Measurements from ENCODE around the gene OR6B1.

The OR6B1 gene

DNA sequence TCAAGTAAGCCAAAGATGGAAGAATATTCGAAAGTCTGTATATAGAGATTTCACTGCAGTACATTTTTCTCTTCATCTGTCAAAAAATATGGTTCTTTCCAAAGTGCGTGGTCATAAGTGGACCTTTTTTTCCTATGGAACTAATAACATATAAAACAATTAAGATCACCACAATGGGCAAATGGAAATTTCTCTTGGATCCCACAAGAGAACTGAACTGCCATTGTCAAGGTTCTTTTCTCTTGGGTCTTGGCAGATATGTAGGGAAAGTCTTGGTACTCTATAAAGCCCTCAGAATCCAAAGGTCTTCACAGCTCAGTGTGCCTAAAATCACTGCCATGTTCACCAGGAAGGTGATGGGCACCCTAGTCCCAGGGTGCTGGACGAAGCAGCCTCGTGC is at the start of gene OR6B1:
TSS of gene OR6B1 (plus strand) at position 301 of the 400 bp plus-strand sequence. CDS start 3,677 bp downstream, outside the sequence.
- FAIRE-seq: no peak

DNA sequence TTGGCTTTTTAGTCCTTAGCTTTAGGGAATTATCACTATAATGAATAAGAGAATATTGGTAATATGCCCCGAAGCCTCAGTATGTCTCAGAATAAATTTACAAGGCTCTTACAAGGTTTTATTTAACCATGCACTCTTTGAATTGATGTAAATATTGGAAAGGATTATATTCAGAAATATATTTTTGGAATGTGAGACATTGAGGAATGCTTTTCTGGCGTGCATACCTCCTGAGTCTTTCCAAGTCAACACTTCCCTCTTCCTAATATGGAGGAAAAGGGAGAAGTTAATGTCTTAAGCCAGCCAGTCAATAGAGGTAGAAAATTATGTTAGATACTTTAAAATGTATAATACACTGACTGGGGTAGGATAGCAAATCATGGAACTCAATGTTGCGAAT is 46.7 kb upstream of the OR6B1 start:
- no peak for FAIRE-seq

DNA sequence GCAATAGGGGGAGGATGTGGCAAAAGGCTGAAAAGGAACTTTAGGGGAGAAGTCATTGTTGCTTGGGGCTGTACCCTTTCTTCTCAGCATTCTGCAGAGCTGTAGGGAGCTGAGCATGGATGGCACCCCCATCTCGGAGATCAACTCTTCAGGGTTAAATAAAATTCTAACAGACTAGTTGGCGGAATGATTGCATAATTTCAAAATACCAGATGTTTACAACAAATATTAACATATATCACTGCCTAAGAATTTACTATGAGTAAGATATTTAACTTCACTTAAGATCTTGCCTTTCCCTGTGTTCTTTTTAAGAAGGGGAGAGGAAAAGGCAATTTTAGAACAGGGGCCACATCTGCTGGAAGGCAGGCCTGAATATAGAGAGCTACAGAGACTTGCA is 46.0 kb upstream of the OR6B1 start:
- FAIRE-seq: no peak

DNA sequence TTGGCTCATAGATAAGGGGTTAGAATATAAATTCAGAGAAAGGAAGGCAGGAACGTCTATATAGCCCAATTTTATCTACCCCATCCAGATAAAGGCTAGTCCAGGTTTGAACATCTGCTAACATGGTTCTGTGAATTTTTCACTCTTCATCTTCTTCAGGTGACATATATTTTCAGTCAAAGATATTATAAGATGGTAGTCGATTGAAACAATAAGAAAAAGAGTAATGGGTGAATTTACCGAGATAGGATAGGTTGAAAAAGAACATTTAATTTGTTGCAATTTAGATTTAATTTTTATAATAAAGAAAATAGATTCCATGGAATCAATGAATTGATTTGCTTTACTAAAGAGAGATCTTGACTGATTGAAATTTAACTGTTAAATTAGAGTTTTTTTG is 45.6 kb upstream of the OR6B1 start, which contains the start of gene OR2F1:
TSS of gene OR2F1 (plus strand) at position 301 of the 400 bp plus-strand sequence. CDS start 5,127 bp downstream, outside the sequence.
- FAIRE-seq: no peak

DNA sequence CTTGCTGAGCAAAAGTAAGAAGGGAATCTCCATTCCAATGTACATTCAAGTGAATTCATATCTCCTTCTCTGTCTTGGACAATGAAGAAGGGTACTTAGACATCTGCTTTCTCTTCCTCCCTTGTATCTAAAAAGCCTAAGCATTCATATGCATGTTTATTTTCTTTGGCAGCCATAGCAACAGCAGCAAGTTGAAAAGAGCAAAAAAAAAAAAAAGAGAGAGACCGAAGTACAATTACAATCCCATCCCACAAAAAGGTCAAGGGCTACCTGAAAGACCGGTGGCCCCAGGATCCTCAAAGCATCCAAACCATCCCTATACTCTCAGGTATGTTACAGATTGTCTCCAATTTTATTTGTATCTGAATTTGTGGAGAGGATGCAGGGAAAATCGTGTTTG is 41.3 kb upstream of the OR6B1 start:
- no peak for FAIRE-seq

DNA sequence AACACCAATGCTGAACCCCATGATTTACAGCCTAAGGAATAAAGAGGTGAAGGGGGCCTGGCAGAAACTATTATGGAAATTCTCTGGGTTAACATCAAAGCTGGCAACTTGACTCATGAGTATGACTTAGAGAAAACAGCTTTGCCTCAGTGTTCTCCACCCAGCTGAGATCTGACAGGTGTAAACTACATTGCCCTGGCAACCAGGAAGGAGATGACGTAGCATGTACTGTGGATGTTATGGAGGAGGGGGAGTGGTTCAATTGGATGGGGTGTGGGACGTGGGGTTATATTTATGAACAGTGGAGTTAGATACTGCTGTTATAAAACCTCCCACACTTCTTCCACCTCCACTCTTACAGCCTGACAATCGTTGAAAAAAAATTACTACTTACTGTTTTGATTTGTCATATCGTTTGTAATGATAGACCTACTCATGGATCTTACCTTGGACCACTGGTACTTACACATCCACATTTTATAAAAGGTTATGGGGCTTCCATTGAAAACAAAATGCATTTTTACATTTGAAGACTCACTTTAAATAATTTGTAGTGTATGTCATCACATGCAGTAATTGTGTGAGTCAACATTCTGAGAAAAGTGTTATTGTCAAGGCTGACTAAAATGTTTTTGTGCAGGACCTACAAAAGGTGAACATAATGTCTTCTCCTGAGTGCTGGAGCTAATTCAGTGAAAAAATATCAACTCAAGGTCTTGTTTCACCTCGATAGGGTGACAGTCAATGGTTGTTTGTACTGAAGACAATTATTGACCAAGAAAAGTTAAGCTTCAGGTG is 39.1 kb upstream of the OR6B1 start:
- FAIRE-seq: no peak

DNA sequence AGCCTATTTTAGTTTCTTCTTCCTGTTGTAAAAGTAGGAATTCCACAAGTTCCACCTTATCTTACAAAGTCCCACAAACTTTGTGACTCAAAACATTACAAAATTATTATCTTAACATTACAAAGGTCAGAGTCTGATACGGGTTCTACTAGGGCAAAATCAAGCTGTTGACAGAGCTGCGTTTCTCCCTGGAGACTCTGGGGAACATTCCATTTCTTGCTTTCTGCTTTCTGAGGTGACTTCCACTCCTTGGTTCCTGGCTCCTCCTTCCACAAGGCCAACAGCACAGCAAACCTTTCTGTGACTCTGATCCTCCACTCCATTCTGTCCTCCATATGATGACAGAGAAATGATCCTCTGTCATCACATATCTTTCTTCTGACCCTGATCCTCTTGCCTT is 34.8 kb upstream of the OR6B1 start:
- FAIRE-seq: no peak

DNA sequence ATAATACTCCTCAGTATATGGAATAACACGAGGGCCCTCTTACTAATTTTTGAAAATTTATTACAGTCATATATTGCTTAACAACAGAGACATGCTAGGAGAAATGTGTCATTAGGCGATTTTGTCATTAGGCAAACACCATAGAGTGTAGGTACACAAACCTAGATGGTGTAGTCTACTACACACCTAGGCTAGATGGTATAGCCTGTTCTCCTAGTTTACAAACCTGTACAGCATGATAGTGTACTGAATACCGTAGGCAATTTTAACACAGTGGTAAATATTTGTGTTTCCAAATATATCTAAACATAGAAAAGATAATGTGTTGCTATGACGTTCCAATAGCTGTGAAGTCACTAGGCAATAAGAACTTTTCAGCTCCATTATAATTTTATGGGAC is 32.7 kb upstream of the OR6B1 start:
- no peak for FAIRE-seq

DNA sequence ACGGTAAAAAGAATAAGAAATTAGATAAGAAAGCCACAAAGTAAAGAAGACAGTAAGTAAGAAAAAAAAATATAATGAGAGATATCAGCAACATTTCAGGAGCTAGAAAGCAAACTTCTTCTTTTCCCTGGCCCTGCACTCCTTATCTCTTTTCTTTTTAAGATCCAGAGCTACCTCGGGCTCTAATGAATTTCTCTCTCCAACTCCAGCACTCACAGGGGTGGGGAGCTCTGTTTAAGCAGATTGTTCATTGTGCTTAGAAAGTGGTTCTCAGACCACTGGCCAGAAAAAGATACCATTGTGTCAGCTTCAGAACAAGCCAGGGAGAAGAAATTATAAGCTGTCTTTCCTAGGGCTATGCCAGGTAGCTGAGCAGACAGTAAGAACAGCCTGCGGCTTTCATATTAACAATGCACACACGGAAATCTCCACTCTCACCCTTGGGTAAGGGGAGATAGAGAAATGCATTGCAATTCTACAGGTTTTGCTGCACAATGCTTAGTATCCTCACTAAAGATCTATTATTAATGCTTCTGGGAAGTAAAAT is 26.2 kb upstream of the OR6B1 start:
- no peak for FAIRE-seq

DNA sequence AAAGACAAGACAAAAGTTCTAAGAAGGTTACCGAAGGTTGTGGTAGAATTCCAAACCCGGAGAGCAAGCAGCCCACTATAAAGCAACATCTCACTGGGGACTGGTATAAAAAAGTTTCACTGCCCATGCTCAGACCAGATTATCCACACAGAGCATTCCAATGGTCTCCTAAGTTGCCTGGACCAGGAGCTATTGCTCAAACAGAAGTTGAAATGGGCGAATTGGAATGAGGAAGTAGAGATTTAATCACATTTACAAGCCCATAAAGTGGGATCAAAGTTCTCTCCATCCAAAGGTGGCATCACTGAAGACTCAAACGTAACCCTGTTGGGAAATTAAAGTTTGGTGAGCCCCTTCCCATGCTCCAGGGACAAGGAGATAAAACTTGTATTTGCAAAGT is 25.7 kb upstream of the OR6B1 start:
- FAIRE-seq: no peak

DNA sequence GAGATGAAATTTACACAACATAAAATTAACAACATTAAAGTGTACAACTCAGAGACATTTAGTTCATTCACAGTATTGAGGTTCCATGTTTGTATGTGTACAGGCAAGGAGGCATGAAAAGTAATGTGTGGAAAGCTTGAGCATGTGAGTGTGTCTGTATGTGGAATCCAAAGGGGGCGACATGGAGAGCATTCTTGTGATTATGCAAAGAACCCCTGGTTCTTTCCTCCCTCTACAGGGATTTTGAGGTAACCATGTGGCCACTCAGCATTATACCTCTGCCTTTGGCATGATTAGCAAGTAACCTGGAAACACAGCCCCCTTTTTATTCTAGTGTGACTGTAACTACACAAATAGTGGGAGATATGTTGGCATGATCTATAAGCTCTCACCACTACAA is 24.5 kb upstream of the OR6B1 start:
- FAIRE-seq: no peak

DNA sequence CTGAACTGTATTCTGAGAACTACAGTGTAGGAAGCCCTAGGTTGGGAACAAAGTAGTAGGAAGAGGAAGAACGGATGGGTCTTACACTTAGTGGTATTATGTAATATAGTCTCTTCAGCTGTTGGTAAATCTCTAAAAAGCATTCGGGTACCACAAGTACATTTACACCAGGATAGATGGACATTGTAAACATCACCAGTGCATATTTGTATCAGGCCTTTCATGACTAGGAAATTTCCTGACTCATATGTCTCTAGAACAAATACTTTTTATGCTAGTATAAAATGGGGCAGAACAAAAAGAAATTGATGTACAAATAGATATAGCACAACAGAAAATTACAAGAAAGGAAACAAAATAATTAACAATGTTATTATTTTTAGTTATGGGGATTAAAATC is 21.5 kb upstream of the OR6B1 start:
- FAIRE-seq: no peak

DNA sequence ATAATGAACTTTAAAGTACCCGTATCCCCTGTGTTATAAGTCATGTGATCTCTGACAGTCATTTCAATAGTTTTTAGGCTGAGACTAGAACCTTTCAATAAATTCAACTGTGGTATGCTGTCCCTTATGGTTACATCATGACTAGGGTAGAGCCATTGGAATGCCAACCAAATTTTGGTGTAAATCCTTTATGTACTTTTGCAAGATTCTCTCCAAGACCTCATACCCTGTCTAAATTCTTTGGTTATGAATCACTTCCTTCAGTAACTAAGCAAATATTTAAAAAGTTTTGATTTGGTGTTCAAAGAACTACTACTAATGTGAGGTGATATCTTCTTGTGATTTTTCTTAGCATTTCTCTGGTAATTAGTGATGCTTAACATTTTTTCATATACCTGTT is 20.8 kb upstream of the OR6B1 start:
- FAIRE-seq: no peak

DNA sequence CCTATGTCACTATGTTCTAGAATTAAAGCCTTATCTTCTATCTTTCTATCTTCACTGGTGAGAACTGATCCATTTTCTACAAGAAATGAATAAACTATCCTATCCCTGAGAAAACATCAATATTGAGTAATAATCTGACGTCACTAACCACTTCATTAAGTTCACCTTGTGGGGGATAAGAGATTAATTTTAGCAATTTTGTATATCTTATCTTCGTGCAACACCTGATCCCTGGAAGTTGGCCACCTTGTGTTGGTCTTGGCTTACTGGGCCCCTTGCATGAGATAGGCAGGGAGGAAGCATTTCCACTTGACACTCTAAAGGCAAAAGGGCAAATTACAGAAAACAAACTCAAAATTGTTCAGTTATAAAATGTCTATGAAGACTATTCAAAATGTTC is 20.1 kb upstream of the OR6B1 start:
- FAIRE-seq: no peak

DNA sequence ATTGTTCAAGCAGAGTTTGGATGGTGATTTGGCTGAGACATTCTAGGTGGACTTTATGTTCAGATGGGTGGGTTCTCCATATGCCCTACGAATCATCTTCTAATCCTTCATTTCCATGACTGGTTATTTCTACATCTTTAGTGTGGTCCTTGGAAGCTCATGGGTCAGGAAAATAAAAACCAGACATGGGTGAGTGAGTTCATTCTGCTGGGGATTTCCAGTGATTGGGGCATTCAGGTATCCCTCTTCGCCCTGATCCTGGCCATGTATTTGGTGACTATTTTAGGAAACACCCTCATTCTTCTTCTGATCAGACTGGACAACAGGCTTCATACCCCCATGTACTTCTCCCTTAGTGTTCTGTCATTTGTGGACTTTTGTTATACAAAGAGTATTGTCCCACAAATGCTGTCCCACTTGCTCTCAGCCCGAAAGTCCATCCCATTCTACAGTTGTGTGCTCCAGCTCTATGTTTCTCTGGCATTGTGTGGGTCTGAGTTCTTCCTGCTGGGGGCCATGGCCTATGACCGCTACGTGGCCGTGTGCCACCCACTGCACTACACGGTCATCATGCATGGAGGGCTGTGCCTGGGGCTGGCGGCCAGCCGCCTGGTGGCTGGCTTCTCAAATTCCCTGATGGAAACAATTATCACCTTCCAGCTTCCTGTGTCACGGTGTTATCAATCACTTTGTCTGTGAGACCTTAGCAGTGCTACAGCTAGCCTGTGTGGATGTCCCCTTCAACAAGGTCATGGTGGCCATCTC is 19.2 kb upstream of the OR6B1 start:
- no peak for FAIRE-seq

DNA sequence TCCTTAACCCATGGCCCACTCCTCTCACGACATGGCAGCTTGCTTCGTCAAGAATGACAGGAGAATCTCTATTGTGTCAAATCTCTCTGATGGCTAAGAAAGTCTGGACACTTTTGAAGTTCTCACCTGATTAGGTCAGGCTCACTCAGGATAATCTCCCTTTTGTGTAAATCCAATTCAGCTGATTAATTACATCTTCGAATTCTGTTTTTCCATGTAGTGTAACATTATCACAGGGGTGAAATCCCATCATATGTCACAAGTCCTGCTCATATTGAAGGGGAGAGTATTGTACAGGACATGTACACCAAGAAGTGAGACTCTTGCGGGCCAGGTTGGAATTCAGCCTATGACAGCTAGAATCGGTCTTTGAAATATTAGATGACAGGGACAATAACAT is 16.2 kb upstream of the OR6B1 start:
- no peak for FAIRE-seq

DNA sequence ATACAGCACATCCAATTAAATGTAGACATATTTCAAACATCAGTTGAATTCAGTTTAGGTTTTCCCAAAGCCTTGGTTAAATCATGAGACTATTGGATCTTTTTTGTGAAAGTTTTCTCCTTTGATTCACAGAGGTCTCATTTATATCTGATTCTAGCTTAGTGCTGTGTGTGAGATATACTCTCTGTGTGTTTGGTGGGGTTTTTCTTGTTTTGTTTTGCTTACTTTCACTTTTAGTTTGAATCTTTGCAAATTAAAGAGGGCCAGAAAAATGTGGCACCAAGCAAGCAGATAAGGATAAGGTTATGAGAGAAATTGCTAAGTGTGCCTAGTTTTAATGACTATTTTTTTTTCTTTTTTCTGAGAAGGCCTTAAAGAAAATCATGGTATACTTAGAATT is 12.6 kb upstream of the OR6B1 start:
- FAIRE-seq: no peak

DNA sequence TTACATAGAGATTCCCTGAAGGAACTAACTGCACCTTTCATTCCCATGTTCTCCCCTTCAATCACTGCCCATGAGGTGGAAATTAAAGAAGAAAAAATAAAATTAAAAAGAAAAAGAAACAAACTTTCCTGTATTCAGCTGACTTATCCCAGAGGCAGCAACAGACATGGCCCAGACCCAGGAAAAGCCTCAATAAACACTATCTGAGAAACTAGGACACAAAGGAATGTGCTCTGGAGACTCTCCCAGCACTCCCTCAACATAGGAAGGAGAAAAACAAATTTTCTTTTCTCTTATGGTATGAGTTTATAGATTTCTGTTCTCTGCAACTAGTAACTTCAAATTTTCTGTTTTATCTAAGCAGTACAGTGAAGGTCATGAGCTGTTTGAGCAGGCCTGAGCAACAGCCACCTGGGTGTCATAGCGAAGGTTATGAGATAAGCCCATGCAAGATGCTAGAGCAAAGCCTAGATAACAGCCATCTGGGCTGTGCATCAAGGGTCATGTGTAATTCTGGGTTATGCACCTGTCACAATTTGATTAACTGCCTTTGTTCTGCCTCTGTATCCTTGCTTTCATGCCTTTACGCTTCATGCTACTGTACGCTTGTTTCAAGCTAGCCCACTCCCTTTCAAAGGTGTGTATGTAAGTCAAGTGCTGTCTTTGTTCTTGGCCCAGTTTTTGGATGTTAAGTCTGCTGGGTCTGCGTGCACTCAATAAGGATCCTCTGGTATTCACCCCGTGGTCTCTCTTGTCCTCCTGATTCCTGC is 11.0 kb upstream of the OR6B1 start:
- no peak for FAIRE-seq

DNA sequence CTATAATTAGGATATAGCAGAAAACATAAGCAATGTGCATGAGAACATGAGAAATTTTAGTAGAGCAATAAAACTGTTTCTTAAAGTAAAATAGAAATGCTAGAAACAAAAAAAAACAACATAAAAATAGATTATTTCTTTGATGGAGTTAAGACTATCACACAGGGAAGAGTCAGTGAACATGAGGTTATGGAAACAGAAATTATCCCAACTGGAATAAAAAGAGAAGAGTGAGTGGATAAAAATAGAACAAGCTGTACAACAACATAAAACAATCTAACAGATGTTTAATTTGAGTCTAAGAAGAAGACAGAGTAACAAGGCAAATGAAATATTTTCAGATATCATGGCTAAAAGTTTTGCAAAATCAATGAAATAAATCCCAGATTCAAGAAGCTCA is 7.5 kb upstream of the OR6B1 start:
- FAIRE-seq: no peak

DNA sequence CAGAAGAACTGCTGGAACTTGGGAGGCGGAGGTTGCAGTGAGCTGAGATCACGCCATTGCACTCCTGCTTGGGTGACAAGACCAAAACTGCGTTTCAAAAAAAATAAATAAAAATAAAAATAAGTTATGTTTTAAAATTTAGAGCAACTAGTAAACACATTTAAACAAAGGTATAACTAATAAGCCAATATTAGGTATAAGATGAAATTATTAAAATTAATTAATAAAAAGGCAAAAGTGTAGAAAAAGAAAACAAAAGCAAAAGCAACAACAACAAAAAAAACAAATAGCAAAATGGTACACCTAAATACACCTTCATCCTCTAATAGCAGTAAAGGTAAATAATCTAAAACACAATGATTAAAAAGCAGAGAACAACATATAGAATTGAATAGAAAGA is 6.2 kb upstream of the OR6B1 start:
- no peak for FAIRE-seq

DNA sequence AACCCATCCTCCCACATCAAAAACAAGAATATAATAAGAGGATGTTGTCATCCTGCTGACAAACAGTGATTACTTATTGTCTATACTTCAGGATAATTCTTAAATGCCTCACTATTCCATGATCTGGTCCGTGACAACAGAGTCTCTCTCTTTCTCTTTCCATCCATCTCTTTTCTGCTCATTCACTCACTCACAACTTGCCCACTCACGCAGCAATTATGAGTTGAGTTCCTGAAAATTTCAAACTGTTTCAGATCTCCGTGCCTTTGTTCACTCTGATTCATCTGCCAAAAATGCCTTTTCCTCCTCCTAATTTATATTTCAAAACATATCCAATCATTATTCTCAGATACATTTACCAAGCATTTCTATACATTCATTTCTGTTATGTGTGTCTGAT is 1.4 kb downstream of the OR6B1 start:
- no peak for FAIRE-seq

DNA sequence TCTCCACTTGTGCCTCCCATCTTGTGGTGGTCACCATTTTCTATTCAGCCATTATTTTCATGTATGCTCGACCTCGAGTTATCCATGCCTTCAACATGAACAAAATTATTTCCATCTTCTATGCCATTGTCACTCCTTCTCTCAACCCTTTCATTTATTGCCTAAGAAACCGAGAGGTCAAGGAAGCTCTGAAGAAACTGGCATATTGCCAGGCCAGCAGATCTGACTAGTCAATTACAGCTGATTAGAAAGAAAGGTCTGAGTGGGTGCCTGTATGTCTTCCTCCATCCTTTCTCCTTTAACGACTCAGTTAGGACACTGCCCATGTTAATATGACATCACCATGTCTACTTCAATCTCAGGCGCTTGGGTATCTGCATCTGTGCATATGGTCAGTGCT is 4.6 kb downstream of the OR6B1 start:
- FAIRE-seq: no peak

DNA sequence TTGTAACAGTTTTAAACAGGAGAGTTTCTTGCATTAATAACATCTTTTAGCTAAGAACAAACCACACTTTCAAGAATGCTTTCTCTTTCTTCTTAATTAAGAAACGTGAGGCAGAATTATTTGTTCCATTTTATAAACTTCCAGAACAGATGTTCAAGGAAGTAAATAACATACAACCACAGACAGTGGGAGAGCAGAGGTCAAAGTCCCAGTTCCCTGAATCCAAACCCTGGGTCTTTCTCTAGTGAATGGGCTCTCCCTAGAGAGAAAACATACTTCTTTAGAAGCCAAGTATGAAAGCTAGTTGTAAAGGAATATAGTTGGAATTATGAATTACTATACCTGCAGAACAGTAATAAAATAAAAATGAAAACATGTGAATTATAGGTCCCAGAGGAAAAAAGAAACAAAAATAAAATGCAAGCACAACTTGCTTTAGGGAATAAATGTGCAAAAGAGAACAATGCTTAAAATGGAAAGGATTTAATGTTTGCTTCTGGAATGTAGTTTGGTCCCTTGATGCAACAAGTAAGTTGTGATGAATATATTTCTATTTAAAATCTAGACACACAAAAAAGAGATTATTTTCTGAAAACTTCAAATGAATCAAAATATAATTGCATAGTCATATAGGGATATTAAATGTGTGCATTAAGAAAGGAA is 6.0 kb downstream of the OR6B1 start:
- FAIRE-seq: no peak
